BE2C (cell line): Measurements from ENCODE around the gene DDX3X.
"Not testable (repeated sequence)": the region's sequence is repeated elsewhere in the genome, so short reads cannot be mapped to it uniquely, and the experiment has no call there.

ENCODE experiments used
- DNase-seq: peaks from one replicate; pipeline ENCODE4 v3.0.0-alpha.2; 2020
- H3K27me3 ChIP-seq: fragments of 250-450 bp; sonication (Bioruptor Pico); 2 replicates; pipeline ENCODE4 v1.5.1; 2020; ENCODE audit warnings: mild to moderate bottlenecking
- H3K36me3 ChIP-seq: fragments of 250-450 bp; sonication (Bioruptor Pico); 2 replicates; pipeline ENCODE4 v1.5.1; 2020; ENCODE audit warnings: mild to moderate bottlenecking
- H3K4me1 ChIP-seq: fragments of 250-450 bp; sonication (Bioruptor Pico); 2 replicates; pipeline ENCODE4 v1.5.1; 2020
- H3K4me3 ChIP-seq: 2 replicates; pipeline ENCODE4 v1.5.1; 2011; ENCODE audit warnings: low read depth, low read length
- H3K9me3 ChIP-seq: fragments of 250-450 bp; sonication (Bioruptor Pico); 2 replicates; pipeline ENCODE4 v1.5.1; 2020
- TF ChIP-seq, protein P1 (sequence below): IDR thresholded peaks from 2 replicates; pipeline ENCODE4 v1.5.1; 2012; ENCODE audit warnings: mild to moderate bottlenecking, low read depth, low read length

DDX3X gene

DNA sequence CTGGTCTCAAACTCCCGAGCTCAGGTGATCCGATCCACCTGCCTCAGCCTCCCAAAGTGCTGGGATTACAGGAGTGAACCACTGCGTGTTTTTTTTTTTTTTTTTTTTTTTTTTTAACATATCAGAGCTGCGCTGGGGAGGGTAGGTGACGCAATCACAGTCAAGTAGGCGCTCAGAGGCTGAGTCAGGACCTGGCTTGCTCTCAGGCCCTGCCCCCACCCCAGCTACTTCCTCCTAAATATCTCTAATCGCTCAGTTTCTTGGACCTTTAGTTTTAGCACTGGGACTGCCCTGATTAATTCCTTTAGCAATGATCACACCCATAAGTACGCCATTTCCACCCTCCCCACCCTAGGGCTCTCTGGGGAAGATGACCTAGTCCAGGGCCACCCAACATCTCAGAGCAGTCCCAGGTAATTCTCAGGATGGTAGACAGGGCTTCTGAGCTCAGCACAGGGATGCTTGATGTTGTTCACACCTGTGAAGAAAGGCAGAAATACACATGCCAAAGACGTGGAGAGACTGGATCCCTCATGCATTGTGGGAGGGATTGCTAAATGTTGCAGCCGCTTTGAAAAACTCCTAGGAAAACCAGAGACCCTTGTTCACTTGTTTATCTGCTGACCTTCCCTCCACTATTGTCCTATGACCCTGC lies 50.2 kb downstream of the DDX3X start:
- Histone ChIP-seq H3K4me3 (no peak overlapping the region), H3K9me3 (no peaks in the 10 kb centered on the region), H3K4me1 (no peaks in the 10 kb centered on the region), H3K27me3 (no peaks in the 10 kb centered on the region), H3K36me3 (no peaks in the 10 kb centered on the region)
- TF ChIP-seq, protein P1, sequence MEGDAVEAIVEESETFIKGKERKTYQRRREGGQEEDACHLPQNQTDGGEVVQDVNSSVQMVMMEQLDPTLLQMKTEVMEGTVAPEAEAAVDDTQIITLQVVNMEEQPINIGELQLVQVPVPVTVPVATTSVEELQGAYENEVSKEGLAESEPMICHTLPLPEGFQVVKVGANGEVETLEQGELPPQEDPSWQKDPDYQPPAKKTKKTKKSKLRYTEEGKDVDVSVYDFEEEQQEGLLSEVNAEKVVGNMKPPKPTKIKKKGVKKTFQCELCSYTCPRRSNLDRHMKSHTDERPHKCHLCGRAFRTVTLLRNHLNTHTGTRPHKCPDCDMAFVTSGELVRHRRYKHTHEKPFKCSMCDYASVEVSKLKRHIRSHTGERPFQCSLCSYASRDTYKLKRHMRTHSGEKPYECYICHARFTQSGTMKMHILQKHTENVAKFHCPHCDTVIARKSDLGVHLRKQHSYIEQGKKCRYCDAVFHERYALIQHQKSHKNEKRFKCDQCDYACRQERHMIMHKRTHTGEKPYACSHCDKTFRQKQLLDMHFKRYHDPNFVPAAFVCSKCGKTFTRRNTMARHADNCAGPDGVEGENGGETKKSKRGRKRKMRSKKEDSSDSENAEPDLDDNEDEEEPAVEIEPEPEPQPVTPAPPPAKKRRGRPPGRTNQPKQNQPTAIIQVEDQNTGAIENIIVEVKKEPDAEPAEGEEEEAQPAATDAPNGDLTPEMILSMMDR = no peak
- no peak for DNase-seq

DNA sequence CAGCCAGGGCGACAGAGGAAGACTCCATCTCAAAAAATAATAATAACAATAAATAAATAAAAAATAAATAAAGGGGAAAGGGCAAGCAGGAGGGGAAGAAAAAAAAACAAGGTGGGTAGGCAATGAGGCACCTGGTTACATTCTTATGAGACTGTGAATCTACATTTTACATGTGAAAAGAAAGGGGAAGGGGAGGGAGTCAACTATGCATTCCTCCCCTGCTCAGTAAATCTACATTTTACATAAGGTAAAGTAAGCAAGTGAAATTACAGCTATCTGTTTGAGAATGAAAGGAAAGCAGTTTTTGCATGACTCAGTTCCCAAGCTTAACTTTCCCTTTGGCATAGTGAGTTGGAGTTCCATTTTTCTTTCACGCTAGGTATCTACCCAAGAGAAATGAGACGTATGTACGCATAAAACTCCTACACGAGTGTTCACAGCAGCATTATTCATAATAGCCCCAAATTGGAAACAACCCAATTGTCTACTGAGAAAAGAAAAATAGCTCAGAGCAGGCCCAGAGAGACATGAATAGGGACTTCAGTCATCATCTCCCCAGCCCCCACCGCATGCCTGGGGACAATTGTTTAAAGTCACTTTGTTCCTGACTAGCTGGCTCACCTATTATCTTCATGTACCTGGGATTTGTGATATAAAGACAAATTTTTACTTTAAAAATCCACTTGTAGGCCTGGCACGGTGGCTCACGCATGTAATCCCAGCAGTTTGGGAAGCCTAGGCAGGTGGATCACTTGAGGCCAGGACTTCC lies 52.4 kb downstream of the DDX3X start:
- TF ChIP-seq, protein P1 = no peak
- Histone ChIP-seq H3K9me3 (no peaks in the 10 kb centered on the region), H3K27me3 (no peaks in the 10 kb centered on the region)

DNA sequence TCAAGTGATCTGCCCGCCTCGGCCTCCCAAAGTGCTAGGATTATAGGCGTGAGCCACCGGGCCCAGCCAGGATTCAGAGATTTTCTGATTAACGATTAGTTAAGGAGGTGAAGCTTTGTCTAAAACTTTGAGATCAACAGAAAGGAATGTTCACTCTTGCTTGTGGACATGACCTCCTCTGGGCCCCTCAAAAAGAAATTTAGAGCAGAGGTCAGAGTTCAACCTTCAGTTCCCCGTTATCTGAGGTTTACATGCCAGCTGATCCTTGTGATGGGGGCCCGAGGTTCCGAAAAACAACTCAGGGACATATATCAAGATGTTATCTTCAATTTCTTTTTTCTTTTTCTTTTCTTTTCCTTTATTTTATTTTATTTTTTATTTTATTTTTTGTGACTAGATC lies 54.6 kb downstream of the DDX3X start:
- no peaks in the 10 kb centered on the region for H3K27me3 ChIP-seq
- H3K4me3 ChIP-seq = no peak overlapping the region
- no peaks in the 10 kb centered on the region for H3K36me3 ChIP-seq
- TF ChIP-seq, protein P1 = no peak
- H3K9me3 ChIP-seq = no peaks in the 10 kb centered on the region
- no peaks in the 10 kb centered on the region for H3K4me1 ChIP-seq
- DNase-seq = no peak

More for the DNA sequence above, 52.4 kb downstream of the DDX3X start:
- Histone ChIP-seq H3K4me3 (no peak overlapping the region), H3K36me3 (no peaks in the 10 kb centered on the region), H3K4me1 (no peaks in the 10 kb centered on the region)
- DNase-seq = no peak

DNA sequence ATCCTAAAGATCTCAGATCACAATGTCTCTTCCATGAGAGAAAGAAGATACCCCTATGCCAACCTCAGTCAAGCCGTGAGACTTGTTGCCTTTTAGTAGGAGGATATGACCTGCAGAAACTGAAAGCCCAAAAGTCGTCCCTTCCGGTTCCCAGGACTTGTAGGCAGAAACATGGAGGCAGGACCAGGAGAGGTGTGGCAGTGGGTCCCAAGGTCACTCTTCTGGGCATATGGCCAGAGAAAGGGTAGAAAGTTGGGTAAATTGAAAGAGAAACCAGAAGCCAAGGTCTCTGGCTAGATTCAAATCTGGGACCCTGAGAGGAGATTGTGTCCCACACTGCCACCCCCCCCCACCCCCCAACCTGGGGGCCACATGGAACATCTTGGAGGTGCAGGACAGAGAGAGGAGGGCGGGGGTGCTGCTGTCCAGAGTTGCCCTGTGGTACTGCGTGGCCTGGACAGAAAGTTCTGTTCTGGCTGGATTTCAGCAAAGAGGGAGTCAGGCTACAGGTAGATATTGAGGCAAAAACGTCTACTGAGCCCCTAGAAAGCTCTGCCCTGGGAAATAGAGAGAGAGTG lies 55.4 kb downstream of the DDX3X start:
- H3K4me3 ChIP-seq = no peak overlapping the region
- H3K9me3 ChIP-seq = no peaks in the 10 kb centered on the region
- no peaks in the 10 kb centered on the region for H3K27me3 ChIP-seq
- TF ChIP-seq, protein P1 = no peak
- no peaks in the 10 kb centered on the region for H3K36me3 ChIP-seq
- DNase-seq = no peak
- no peaks in the 10 kb centered on the region for H3K4me1 ChIP-seq

DNA sequence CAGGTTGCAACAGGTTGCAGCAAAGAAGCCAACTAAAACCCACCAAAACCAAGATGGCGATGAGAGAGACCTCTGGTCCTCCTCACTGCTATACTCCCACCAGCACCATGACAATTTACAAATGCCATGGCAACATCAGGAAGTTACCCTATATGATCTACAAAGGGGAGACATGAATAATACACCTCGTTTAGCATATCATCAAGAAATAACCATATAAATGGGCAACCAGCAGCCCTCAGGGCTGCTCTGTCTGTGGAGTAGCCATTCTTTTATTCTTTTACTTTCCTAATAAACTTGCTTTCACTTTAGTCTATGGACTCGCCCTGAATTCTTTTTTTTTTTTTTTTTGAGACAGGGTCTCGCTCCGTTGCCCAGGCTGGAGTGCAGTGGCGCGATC lies 56.6 kb downstream of the DDX3X start:
- not testable (repeated sequence) for H3K4me1 ChIP-seq, H3K9me3 ChIP-seq, H3K36me3 ChIP-seq, H3K27me3 ChIP-seq, DNase-seq, H3K4me3 ChIP-seq

DNA sequence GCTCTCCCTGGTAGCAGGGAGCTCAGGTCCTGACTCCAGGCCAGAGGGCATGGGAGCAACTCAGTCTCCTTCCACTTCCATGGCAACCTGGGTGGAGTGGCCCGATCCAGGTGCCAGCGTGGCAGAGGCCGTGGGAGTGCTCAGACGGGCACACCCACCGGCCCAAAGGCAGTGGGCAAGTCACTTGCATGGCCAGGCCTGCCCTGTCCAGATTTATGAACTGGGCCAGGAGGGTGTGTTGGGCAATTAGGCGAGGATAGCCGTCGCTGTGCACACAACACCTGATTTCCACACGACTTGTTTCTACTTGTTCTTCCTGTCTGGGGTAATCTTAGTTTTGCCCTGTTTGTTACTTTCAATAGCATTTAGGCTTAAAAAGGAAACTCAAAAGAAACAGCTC lies 57.6 kb downstream of the DDX3X start:
- TF ChIP-seq, protein P1 = no peak
- Histone ChIP-seq H3K4me1 (no peaks in the 10 kb centered on the region), H3K4me3 (no peak overlapping the region), H3K9me3 (no peaks in the 10 kb centered on the region), H3K27me3 (no peaks in the 10 kb centered on the region), H3K36me3 (no peaks in the 10 kb centered on the region)
- DNase-seq = no peak
